Forelimb muscle (tissue), 1 donor: Measurements from ENCODE around the gene DLGAP1. TPM values are rescaled to one million over a fixed set of nuclear protein-coding genes. Genes with fewer than 3 reads are reported as not detected.
"Not testable (repeated sequence)": the region's sequence is repeated elsewhere in the genome, so short reads cannot be mapped to it uniquely, and the experiment has no call there.

Experiments
- DNase-seq: peaks from one replicate; pipeline ENCODE4 v3.0.0-alpha.2; 2013; ENCODE audit warnings: low read depth
- polyA plus RNA-seq: library from polyadenylated mRNA; unstranded; fragments of 120-200 nt; gene quantifications from one replicate; pipeline ENCODE4 v1.2.1, GENCODE V29; 2013; ENCODE audit not compliant: insufficient read length

Gene DLGAP1
- polyA plus RNA-seq, 1 donor = 1.9 TPM

GRCh38 chr18:3624935-3625741, 830.0 kb downstream of the DLGAP1 start:
- no peak for DNase-seq

GRCh38 chr18:3624546-3624934, 830.6 kb downstream of the DLGAP1 start:
- DNase-seq = no peak

GRCh38 chr18:3623769-3624545, 831.1 kb downstream of the DLGAP1 start:
- no peak for DNase-seq

GRCh38 chr18:3620146-3621119, 834.7 kb downstream of the DLGAP1 start:
- DNase-seq = no peak

GRCh38 chr18:3619746-3620145, 835.4 kb downstream of the DLGAP1 start:
- DNase-seq = no peak

GRCh38 chr18:3619222-3619621, 835.9 kb downstream of the DLGAP1 start:
- DNase-seq = no peak

GRCh38 chr18:3616744-3617143, 838.4 kb downstream of the DLGAP1 start:
- no peak for DNase-seq

- no peak for DNase-seq
Measured at GRCh38 chr18:3616142-3616541, 839.0 kb downstream of the DLGAP1 start.

GRCh38 chr18:3615374-3615985, 839.6 kb downstream of the DLGAP1 start:
- DNase-seq = no peak

- DNase-seq = no peak
Measured at GRCh38 chr18:3612315-3612714, 842.8 kb downstream of the DLGAP1 start.

- DNase-seq = no peak
Measured at GRCh38 chr18:3611313-3612090, 843.6 kb downstream of the DLGAP1 start.

GRCh38 chr18:3610813-3611212, 844.3 kb downstream of the DLGAP1 start:
- DNase-seq = no peak

- no peak for DNase-seq
Measured at GRCh38 chr18:3610188-3610708, 844.9 kb downstream of the DLGAP1 start.

- no peak for DNase-seq
Measured at GRCh38 chr18:3608488-3608887, 846.6 kb downstream of the DLGAP1 start.

GRCh38 chr18:3608099-3608453, 847.0 kb downstream of the DLGAP1 start:
- not testable (repeated sequence) for DNase-seq

- no peak for DNase-seq
Measured at GRCh38 chr18:3607309-3608098, 847.6 kb downstream of the DLGAP1 start.

GRCh38 chr18:3606863-3607262, 848.2 kb downstream of the DLGAP1 start:
- DNase-seq = not testable (repeated sequence)

GRCh38 chr18:3605954-3606443, 849.1 kb downstream of the DLGAP1 start:
- DNase-seq = no peak

- no peak for DNase-seq
Measured at GRCh38 chr18:3605486-3605952, 849.6 kb downstream of the DLGAP1 start.
